ENCODE results near the gene SNPH.

GRCh38 chr20:1286267-1287024, 20.4 kb downstream of the SNPH start:
- TF ChIP-seq RAD21 (IDR thresholded peaks at IDR 0.05) (no peak), JUND (IDR thresholded peaks at IDR 0.05) (no peak), CTCF (IDR thresholded peaks at IDR 0.05; ENCODE audit: low read depth, low read length, missing input control) (no peak), TAF1 (conservative IDR thresholded peaks at IDR 0.05) (no peak), MAX (IDR thresholded peaks at IDR 0.05) (no peak), SP1 (IDR thresholded peaks at IDR 0.05) (no peak), EGR1 (IDR thresholded peaks at IDR 0.05; ENCODE audit: low read depth in 2 of 2) (no peak), HNF4G (IDR thresholded peaks at IDR 0.05) (no peak), REST (IDR thresholded peaks at IDR 0.05) (no peak)

Data from liver (tissue), 3 donors.